Ishikawa (cell line): ENCODE data around the gene RGS7.

Source experiments
- CEBPB ChIP-seq: IDR thresholded peaks from 2 replicates; pipeline ENCODE4 v1.6.1; 2012
- CREB1 ChIP-seq: IDR thresholded peaks from 2 replicates; pipeline ENCODE4 v1.6.1; 2012; ENCODE audit warnings: low read depth
- EP300 ChIP-seq: IDR thresholded peaks from 2 replicates; pipeline ENCODE4 v1.6.1; 2012; ENCODE audit warnings: borderline replicate concordance
- MAX ChIP-seq: IDR thresholded peaks from 2 replicates; pipeline ENCODE4 v1.6.1; 2012
- RAD21 ChIP-seq: IDR thresholded peaks from 2 replicates; pipeline ENCODE4 v1.6.1; 2012; ENCODE audit warnings: low read depth
- TAF1 ChIP-seq: IDR thresholded peaks from 2 replicates; pipeline ENCODE4 v1.6.1; 2012; ENCODE audit warnings: low read depth, mild to moderate bottlenecking
- USF1 ChIP-seq: IDR thresholded peaks from 2 replicates; pipeline ENCODE4 v1.6.1; 2012
- YY1 ChIP-seq: IDR thresholded peaks from 2 replicates; pipeline ENCODE4 v1.6.1; 2012; ENCODE audit warnings: low read depth

GRCh38 chr1:241086686-241087085, 270.3 kb downstream of the RGS7 start:
- TF ChIP-seq MAX (no peak), RAD21 (no peak), CEBPB (no peak), YY1 (no peak), EP300 (no peak), CREB1 (no peak), USF1 (no peak), TAF1 (no peak)
